ENCODE measurements around the gene OR9G4.

The OR9G4 gene

DNA sequence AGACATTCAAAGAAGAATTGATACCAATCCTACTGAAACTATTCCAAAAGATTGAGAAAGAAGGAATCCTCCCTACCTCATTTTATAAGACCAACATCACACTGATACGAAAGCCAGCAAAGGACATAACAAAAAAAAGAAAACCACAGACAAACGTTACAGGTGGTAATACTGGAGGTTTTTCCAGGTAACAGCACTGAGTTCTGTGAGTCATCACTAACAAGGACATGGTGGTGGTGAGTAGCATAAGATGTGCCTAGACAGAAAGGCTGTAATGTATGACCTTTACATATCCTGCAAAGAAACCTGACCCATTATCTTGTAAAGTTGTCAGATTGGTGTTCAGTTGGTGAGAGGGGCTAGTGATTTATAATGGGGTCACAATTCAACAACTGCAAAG, 34.3 kb downstream of the OR9G4 start:
- no peak overlapping the region for H3K4me3 ChIP-seq (ENCODE audit: extremely low read depth, insufficient read depth, low read length, poor library complexity, severe bottlenecking)
- H3K36me3 ChIP-seq (ENCODE audit: control insufficient read depth, insufficient read depth, low read length): no peaks in the 10 kb centered on the region
- no peak overlapping the region for H3K27ac ChIP-seq (ENCODE audit: low read depth, low read length, severe bottlenecking)
- H3K9me3 ChIP-seq (ENCODE audit: control insufficient read depth, low read length): no peaks in the 10 kb centered on the region
- no peaks in the 10 kb centered on the region for H3K4me1 ChIP-seq (ENCODE audit: control insufficient read depth, insufficient read depth, low read length, poor library complexity, severe bottlenecking)
- no CpG with 5 or more reads among the region's 2 CpGs for WGBS, 2 experiments (ENCODE audit: insufficient coverage in 2 of 2)

- no peak overlapping the region for H3K27ac ChIP-seq (ENCODE audit: low read depth, low read length, severe bottlenecking)
- WGBS, 2 experiments (ENCODE audit: insufficient coverage in 2 of 2): 92 to 100% methylated on average over 1 to 2 of the region's 2 CpGs
Measured at GRCh38 chr11:56706486-56706885, 42.0 kb downstream of the OR9G4 start.

DNA sequence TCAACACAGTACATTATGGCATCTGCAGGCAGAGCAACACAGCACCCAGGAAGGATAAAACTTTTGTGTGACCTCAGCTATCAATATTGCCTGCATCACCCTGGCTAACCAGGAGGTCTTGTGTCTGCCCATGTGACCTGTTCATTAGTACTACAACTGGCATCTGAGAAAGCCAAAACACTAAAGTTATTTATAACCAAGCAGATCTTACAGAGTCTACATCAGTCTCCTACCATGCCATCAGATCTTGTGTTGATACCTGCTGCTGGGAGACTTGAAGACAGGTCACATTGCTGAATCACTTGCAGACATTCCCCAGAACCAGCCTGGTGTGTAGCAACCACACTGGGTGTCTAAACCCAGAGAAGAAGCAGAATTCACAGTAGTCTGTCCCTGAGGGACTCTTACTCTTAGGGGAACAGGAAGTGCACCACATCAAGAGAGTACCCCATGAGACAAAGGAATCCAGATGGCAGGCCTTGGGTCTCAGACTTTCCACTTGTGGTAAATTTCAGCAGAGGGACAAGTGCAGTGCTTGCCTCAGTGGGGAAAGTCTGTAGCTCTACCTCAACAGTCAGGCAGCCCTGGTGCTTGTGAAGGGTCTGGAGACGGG, 42.6 kb downstream of the OR9G4 start:
- no peak overlapping the region for H3K27ac ChIP-seq (ENCODE audit: low read depth, low read length, severe bottlenecking)
- 71% methylated on average over 1 of the region's 1 CpG; no CpG with 5 or more reads in 1 of the 2 experiments for WGBS, 2 experiments (ENCODE audit: insufficient coverage in 2 of 2)

More at GRCh38 chr11:56706486-56706885, 42.0 kb downstream of the OR9G4 start:
- Histone ChIP-seq H3K4me1 (ENCODE audit: control insufficient read depth, insufficient read depth, low read length, poor library complexity, severe bottlenecking) (no peaks in the 10 kb centered on the region), H3K36me3 (ENCODE audit: control insufficient read depth, insufficient read depth, low read length) (no peaks in the 10 kb centered on the region), H3K9me3 (ENCODE audit: control insufficient read depth, low read length) (no peaks in the 10 kb centered on the region), H3K4me3 (ENCODE audit: extremely low read depth, insufficient read depth, low read length, poor library complexity, severe bottlenecking) (no peak overlapping the region)

DNA sequence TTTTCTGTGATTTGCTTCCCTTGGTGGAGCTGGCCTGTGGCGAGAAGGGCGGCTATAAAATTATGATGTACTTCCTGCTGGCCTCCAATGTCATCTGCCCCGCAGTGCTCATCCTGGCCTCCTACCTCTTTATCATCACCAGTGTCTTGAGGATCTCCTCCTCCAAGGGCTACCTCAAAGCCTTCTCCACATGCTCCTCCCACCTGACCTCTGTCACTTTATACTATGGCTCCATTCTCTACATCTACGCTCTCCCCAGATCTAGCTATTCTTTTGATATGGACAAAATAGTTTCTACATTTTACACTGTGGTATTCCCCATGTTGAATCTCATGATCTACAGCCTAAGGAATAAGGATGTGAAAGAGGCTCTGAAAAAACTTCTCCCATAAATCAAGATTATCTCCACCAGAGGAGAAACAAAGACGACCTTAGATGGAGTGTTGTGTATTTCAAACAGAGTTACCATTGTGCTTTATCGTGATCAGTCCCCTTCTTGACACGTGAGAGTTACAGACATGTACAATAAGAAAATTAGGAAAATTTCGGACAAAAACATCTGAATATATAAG, 47.5 kb downstream of the OR9G4 start:
- H3K9me3 ChIP-seq (ENCODE audit: control insufficient read depth, low read length): no peaks in the 10 kb centered on the region
- no peak overlapping the region for H3K4me3 ChIP-seq (ENCODE audit: extremely low read depth, insufficient read depth, low read length, poor library complexity, severe bottlenecking)
- 81 to 92% methylated on average over 4 to 5 of the region's 8 CpGs for WGBS, 2 experiments (ENCODE audit: insufficient coverage in 2 of 2)
- H3K36me3 ChIP-seq (ENCODE audit: control insufficient read depth, insufficient read depth, low read length): no peaks in the 10 kb centered on the region
- peaks cover 4% of the 10 kb centered on the region for H3K4me1 ChIP-seq (ENCODE audit: control insufficient read depth, insufficient read depth, low read length, poor library complexity, severe bottlenecking)
- H3K27ac ChIP-seq (ENCODE audit: low read depth, low read length, severe bottlenecking): no peak overlapping the region

More for the DNA sequence above, 42.6 kb downstream of the OR9G4 start:
- Histone ChIP-seq H3K36me3 (ENCODE audit: control insufficient read depth, insufficient read depth, low read length) (no peaks in the 10 kb centered on the region), H3K4me1 (ENCODE audit: control insufficient read depth, insufficient read depth, low read length, poor library complexity, severe bottlenecking) (no peaks in the 10 kb centered on the region), H3K9me3 (ENCODE audit: control insufficient read depth, low read length) (no peaks in the 10 kb centered on the region), H3K4me3 (ENCODE audit: extremely low read depth, insufficient read depth, low read length, poor library complexity, severe bottlenecking) (no peak overlapping the region)

DNA sequence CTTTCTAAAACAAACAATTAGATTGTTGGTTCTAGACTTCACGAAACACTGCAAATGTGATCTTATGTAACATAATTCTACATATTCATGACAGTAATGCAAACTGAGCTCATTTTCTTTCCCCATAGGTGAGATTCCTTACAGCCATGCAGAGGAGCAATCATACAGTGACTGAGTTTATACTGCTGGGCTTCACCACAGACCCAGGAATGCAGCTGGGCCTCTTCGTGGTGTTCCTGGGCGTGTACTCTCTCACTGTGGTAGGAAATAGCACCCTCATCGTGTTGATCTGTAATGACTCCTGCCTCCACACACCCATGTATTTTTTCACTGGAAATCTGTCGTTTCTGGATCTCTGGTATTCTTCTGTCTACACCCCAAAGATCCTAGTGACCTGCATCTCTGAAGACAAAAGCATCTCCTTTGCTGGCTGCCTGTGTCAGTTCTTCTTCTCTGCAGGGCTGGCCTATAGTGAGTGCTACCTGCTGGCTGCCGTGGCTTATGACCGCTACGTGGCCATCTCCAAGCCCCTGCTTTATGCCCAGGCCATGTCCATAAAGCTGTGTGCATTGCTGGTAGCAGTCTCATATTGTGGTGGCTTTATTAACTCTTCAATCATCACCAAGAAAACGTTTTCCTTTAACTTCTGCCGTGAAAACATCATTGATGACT, 48.1 kb downstream of the OR9G4 start:
- no peaks in the 10 kb centered on the region for H3K36me3 ChIP-seq (ENCODE audit: control insufficient read depth, insufficient read depth, low read length)
- WGBS, 2 experiments (ENCODE audit: insufficient coverage in 2 of 2): 70 to 79% methylated on average over 9 of the region's 10 CpGs

DNA sequence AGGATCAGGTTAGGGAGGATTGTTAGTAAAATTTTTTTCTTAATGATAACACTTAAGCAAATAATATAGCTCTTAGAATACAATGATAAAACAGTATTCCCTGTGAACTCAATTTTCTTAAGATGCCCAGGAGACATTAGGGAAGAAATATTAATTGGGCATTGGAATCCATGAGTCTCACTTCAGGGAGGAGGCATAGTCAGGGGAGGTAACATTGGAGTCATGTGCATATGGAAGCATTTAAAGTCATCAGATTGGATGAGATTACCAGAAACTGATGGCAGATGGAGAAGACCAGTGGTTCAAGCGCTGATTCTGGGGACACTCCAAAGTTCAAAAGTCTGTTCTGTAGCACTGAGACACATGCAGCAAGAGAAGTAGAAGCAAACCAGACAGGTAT, 49.7 kb downstream of the OR9G4 start, which contains the start of gene OR9G1:
Gene OR9G1 (plus strand): TSS at position 301 of the 400 bp plus-strand sequence. CDS start 1,293 bp downstream, outside the sequence.
- Histone ChIP-seq H3K4me3 (ENCODE audit: extremely low read depth, insufficient read depth, low read length, poor library complexity, severe bottlenecking) (no peak within 1 kb of the TSS), H3K36me3 (ENCODE audit: control insufficient read depth, insufficient read depth, low read length) (no peaks in the 10 kb centered on the region), H3K27ac (ENCODE audit: low read depth, low read length, severe bottlenecking) (no peak within 1 kb of the TSS), H3K4me1 (ENCODE audit: control insufficient read depth, insufficient read depth, low read length, poor library complexity, severe bottlenecking) (peaks cover 4% of the 10 kb centered on the region), H3K9me3 (ENCODE audit: control insufficient read depth, low read length) (no peaks in the 10 kb centered on the region)
- 91 to 100% methylated on average over 1 of the region's 1 CpG for WGBS, 2 experiments (ENCODE audit: insufficient coverage in 2 of 2)

More for the DNA sequence above, 48.1 kb downstream of the OR9G4 start:
- no peak overlapping the region for H3K27ac ChIP-seq (ENCODE audit: low read depth, low read length, severe bottlenecking)
- peaks cover 4% of the 10 kb centered on the region for H3K4me1 ChIP-seq (ENCODE audit: control insufficient read depth, insufficient read depth, low read length, poor library complexity, severe bottlenecking)
- H3K4me3 ChIP-seq (ENCODE audit: extremely low read depth, insufficient read depth, low read length, poor library complexity, severe bottlenecking): no peak overlapping the region
- H3K9me3 ChIP-seq (ENCODE audit: control insufficient read depth, low read length): no peaks in the 10 kb centered on the region

GRCh38 chr11:56693428-56693827, 55.1 kb downstream of the OR9G4 start:
- Histone ChIP-seq H3K4me1 (ENCODE audit: control insufficient read depth, insufficient read depth, low read length, poor library complexity, severe bottlenecking) (no peaks in the 10 kb centered on the region), H3K9me3 (ENCODE audit: control insufficient read depth, low read length) (no peaks in the 10 kb centered on the region), H3K4me3 (ENCODE audit: extremely low read depth, insufficient read depth, low read length, poor library complexity, severe bottlenecking) (no peak overlapping the region), H3K36me3 (ENCODE audit: control insufficient read depth, insufficient read depth, low read length) (no peaks in the 10 kb centered on the region), H3K27ac (ENCODE audit: low read depth, low read length, severe bottlenecking) (no peak overlapping the region)
- WGBS, 2 experiments (ENCODE audit: insufficient coverage in 2 of 2): no CpG with 5 or more reads among the region's 2 CpGs

Data from mesodermal cell (in vitro differentiated cells).